Measurements from ENCODE around the gene WAS. TPM values are rescaled to one million over a fixed set of nuclear protein-coding genes. Genes with fewer than 3 reads are reported as not detected.

WAS gene
- total RNA-seq, 1 experiment from 2014 or later, result 0.69 TPM

GRCh38 chrX:48711929-48712505 is 28.4 kb downstream of the WAS start:
- no peak overlapping the region for H3K4me3 ChIP-seq (ENCODE audit: insufficient read depth, low read depth, low read length)
- DNase-seq, result no peak
- H3K27me3 ChIP-seq (ENCODE audit: control insufficient read depth, insufficient read depth, low read length), result no peaks in the 10 kb centered on the region; the same call in 1 of the 2 replicates
- H3K36me3 ChIP-seq (replicated peaks; ENCODE audit: control insufficient read depth, insufficient read depth, low read length), result no peaks in the 10 kb centered on the region

- H3K4me3 ChIP-seq (ENCODE audit: insufficient read depth, low read depth, low read length), result no peak overlapping the region
- H3K27me3 ChIP-seq (ENCODE audit: control insufficient read depth, insufficient read depth, low read length), result no peaks in the 10 kb centered on the region; the same call in 1 of the 2 replicates
Measured at GRCh38 chrX:48713847-48714246, 30.2 kb downstream of the WAS start.

DNA sequence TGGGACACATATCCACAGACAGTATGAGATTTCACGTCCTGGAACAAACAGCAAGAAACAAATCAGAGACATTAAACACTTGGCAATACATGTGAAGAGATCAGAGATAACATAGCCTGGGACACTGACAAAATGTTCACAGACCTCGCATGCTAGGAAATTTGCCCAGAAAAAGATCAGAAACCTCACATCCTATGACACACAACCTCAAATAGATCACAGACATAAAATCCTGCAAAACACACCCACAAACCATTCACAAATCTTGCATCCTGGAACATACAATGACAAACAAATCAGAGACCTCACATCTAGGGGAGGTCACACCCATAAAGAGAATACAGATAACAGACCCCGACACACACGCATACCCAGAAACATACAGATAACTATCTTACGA is 31.0 kb downstream of the WAS start:
- H3K27me3 ChIP-seq (ENCODE audit: control insufficient read depth, insufficient read depth, low read length), result no peaks in the 10 kb centered on the region; the same call in 1 of the 2 replicates
- H3K4me3 ChIP-seq (ENCODE audit: insufficient read depth, low read depth, low read length), result no peak overlapping the region
- H3K36me3 ChIP-seq (replicated peaks; ENCODE audit: control insufficient read depth, insufficient read depth, low read length), result no peaks in the 10 kb centered on the region
- DNase-seq, result no peak

More at GRCh38 chrX:48713847-48714246, 30.2 kb downstream of the WAS start:
- H3K36me3 ChIP-seq (replicated peaks; ENCODE audit: control insufficient read depth, insufficient read depth, low read length), result no peaks in the 10 kb centered on the region
- DNase-seq, result no peak

- H3K4me3 ChIP-seq (ENCODE audit: insufficient read depth, low read depth, low read length), result no peak overlapping the region
- no peak for DNase-seq
- H3K36me3 ChIP-seq (replicated peaks; ENCODE audit: control insufficient read depth, insufficient read depth, low read length), result no peaks in the 10 kb centered on the region
- H3K27me3 ChIP-seq (ENCODE audit: control insufficient read depth, insufficient read depth, low read length), result no peaks in the 10 kb centered on the region; the same call in 1 of the 2 replicates
Measured at GRCh38 chrX:48715072-48715471, 31.5 kb downstream of the WAS start.

- H3K36me3 ChIP-seq (replicated peaks; ENCODE audit: control insufficient read depth, insufficient read depth, low read length), result no peaks in the 10 kb centered on the region
- H3K27me3 ChIP-seq (ENCODE audit: control insufficient read depth, insufficient read depth, low read length), result no peaks in the 10 kb centered on the region; the same call in 1 of the 2 replicates
- no peak overlapping the region for H3K4me3 ChIP-seq (ENCODE audit: insufficient read depth, low read depth, low read length)
- DNase-seq, result no peak
Measured at GRCh38 chrX:48715876-48716502, 32.4 kb downstream of the WAS start.

DNA sequence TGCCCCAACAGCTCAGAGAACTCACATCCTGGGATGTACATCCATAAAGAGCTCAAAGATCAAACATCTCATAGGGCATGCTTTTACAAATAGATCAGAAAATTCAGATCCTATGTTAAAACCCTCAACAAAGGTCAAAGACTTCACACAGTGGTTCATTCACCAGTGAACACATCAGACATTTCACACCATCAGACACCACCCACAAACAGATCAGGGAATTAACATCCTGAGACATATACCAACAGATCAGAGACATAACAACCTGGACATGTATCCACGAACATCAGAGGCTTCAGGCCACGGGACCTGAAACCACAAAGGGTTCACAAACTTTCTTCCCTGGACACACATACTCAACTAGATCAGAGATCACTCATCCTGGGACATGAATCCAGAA is 36.4 kb downstream of the WAS start:
- no peaks in the 10 kb centered on the region for H3K27me3 ChIP-seq (ENCODE audit: control insufficient read depth, insufficient read depth, low read length)
- DNase-seq, result no peak

DNA sequence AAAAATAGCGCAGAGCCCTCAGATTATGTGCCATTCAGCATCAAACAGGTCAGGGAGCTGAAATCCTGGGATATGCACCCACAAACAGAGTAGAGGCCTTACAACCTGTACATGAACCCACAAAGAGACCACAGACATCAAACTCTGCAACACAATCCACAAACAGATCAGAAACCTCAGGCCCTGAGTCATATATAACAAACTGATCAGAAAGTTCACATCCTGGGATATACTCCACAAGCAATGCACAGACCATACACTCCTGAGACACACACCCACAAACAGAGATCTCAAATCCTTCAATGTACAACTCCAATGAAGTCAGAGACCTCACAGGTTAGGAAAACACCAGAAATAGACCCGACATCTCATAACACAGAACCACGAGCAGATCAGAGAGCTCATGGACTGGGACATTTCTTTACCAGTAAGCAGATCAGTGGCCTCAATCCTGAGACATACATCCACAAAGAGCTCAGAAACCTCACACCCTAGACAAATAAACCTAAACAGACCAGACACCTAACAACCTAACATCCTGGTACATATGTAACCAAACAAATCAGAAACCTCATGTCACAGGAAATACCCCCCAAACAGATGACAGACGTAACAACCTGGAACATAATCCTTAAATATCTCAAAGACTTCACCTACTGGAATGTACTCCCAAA is 37.1 kb downstream of the WAS start:
- Histone ChIP-seq H3K27me3 (ENCODE audit: control insufficient read depth, insufficient read depth, low read length) (no peaks in the 10 kb centered on the region), H3K36me3 (replicated peaks; ENCODE audit: control insufficient read depth, insufficient read depth, low read length) (no peaks in the 10 kb centered on the region), H3K4me3 (ENCODE audit: insufficient read depth, low read depth, low read length) (no peak overlapping the region)
- no peak for DNase-seq

More for the DNA sequence above, 36.4 kb downstream of the WAS start:
- Histone ChIP-seq H3K4me3 (ENCODE audit: insufficient read depth, low read depth, low read length) (no peak overlapping the region), H3K36me3 (replicated peaks; ENCODE audit: control insufficient read depth, insufficient read depth, low read length) (no peaks in the 10 kb centered on the region)

DNA sequence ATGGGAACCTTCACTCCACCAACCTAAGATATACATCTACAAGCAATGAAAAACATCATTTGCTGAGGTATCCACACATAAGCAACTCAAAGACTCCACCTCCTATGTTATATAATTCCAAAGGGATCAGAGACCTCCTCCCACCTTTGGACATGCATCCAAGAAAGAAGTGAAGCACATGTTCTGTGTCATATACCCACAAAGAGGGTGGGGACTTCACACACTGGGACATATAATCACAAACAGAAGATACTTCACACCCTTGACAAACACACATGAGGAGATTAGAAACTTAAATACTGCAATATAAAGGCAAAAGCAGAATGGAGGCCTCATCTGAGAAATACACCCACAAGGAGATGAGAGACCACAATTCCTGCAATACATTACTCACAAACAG is 38.3 kb downstream of the WAS start:
- Histone ChIP-seq H3K4me3 (ENCODE audit: insufficient read depth, low read depth, low read length) (no peak overlapping the region), H3K36me3 (replicated peaks; ENCODE audit: control insufficient read depth, insufficient read depth, low read length) (no peaks in the 10 kb centered on the region), H3K27me3 (ENCODE audit: control insufficient read depth, insufficient read depth, low read length) (no peaks in the 10 kb centered on the region)
- no peak for DNase-seq

DNA sequence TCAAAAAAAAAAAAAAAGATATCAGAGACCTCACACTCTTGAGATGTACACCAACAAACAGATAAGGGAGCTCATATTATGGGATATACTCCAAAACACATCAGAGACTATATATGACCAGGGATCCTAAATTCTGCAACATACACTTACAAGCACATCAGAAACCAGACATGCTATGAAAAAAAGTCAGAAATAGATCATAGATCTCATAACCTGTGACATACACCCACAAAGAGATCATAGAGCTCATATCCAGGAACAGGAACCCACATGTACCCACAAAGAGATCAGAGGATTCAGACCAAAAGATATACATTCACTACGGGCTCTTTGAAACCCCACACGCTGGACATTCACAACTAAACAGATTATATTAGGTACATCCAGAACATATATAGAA is 43.0 kb downstream of the WAS start:
- no peak for DNase-seq
- Histone ChIP-seq H3K27me3 (ENCODE audit: control insufficient read depth, insufficient read depth, low read length) (no peaks in the 10 kb centered on the region), H3K4me3 (ENCODE audit: insufficient read depth, low read depth, low read length) (no peak overlapping the region), H3K36me3 (replicated peaks; ENCODE audit: control insufficient read depth, insufficient read depth, low read length) (no peaks in the 10 kb centered on the region)

GRCh38 chrX:48728653-48729052 is 45.1 kb downstream of the WAS start:
- no peaks in the 10 kb centered on the region for H3K36me3 ChIP-seq (replicated peaks; ENCODE audit: control insufficient read depth, insufficient read depth, low read length)
- no peak for DNase-seq
- no peaks in the 10 kb centered on the region for H3K27me3 ChIP-seq (ENCODE audit: control insufficient read depth, insufficient read depth, low read length)
- H3K4me3 ChIP-seq (ENCODE audit: insufficient read depth, low read depth, low read length), result no peak overlapping the region

DNA sequence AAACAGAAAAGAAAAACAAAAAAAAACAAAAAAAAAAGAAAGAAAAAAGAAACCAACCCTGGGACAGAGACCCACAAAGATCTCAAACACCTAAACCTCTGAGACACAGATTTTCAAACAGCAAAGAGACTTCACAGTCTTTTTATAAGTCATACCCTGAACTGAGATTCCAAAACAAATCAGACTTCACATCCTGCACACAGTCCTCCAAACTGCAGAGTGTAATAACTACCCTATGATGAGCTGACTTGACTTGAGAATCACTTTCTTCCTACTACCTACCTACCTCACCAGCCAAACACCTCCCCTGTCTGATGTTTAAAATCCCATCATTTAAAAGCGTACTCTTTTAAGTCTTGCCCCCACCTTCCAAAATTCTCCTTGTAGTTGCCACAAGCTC is 52.7 kb downstream of the WAS start:
- H3K36me3 ChIP-seq (replicated peaks; ENCODE audit: control insufficient read depth, insufficient read depth, low read length), result no peaks in the 10 kb centered on the region
- DNase-seq, result no peak
- H3K27me3 ChIP-seq (ENCODE audit: control insufficient read depth, insufficient read depth, low read length), result no peaks in the 10 kb centered on the region
- H3K4me3 ChIP-seq (ENCODE audit: insufficient read depth, low read depth, low read length), result no peak overlapping the region

GRCh38 chrX:48736878-48737212 is 53.2 kb downstream of the WAS start:
- H3K36me3 ChIP-seq (replicated peaks; ENCODE audit: control insufficient read depth, insufficient read depth, low read length), result no peaks in the 10 kb centered on the region
- H3K27me3 ChIP-seq (ENCODE audit: control insufficient read depth, insufficient read depth, low read length), result no peaks in the 10 kb centered on the region
- no peak overlapping the region for H3K4me3 ChIP-seq (ENCODE audit: insufficient read depth, low read depth, low read length)
- no peak for DNase-seq

DNA sequence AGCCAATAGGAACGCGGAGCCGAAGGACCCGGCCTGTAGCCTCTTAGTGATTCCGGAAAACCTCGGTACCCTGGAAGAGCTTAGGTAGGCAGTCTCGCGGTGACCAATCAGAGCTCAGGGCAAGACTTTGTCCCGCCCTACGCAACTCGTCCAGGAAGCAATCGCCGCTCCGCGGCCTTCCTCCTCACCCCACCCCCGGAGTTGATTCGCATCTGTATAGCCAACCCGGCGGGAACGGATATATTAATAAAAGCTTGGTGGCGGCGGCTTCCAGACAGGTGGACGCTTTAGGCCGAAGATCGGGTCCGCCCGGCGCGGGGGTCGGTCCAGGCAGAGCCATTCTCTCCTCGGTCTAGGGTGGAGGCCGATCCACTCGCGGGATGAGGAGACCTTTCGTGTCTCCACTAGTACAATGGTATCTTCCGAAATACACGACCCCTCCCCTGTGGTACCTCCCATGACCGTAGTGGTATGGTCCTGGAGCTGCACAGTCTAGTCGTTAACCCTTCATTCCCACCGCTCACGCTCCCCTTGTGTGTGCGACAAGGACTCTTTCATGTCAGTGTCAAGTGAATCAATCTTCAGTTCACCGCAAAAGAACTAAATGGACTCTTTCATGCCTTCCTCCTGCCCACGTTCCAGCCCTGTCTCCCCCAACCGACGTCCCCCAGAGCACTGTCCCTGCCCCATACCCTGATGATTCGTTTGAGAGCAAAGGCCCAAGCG is 53.8 kb downstream of the WAS start:
- Histone ChIP-seq H3K4me3 (ENCODE audit: insufficient read depth, low read depth, low read length) (peak overlapping the region; percentile 59), H3K27me3 (ENCODE audit: control insufficient read depth, insufficient read depth, low read length) (no peaks in the 10 kb centered on the region), H3K36me3 (replicated peaks; ENCODE audit: control insufficient read depth, insufficient read depth, low read length) (no peaks in the 10 kb centered on the region)
- DNase-seq, result peak; percentile 90

DNA sequence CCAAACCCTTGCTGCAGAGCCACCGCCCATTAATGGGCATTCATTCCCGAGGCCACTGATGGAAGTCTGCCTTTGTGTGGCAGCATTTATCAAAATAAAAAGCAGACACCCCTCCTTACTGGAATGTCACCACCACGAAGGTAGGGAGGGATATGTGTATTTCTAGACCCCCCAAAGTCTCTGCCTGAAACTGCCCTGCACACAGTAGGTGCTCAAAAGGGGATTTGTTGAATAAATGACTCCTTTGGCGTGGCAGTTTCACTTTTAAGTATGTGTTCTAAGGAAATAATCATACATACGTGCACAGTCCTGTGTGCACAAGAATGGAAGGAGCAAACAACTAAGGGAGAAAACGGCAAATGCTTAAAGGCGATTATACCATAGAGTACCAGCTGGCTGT is 54.3 kb downstream of the WAS start:
- no peak for DNase-seq
- Histone ChIP-seq H3K36me3 (replicated peaks; ENCODE audit: control insufficient read depth, insufficient read depth, low read length) (no peaks in the 10 kb centered on the region), H3K4me3 (ENCODE audit: insufficient read depth, low read depth, low read length) (peak overlapping the region; percentile 59), H3K27me3 (ENCODE audit: control insufficient read depth, insufficient read depth, low read length) (no peaks in the 10 kb centered on the region)
